Duodenal mucosa (tissue), 2 donors: ENCODE results near the gene RIT2.

ENCODE experiments used
- H3K27ac ChIP-seq: one replicate; pipeline ENCODE4 v1.7.0; 2013; ENCODE audit warnings: low read depth, low read length
- H3K27me3 ChIP-seq, 2 donors: one replicate each; pipeline ENCODE4 v1.7.0; 2013; ENCODE audit warnings: low read length in 2 of 2, control low read depth in 1 of 2; ENCODE audit not compliant: insufficient read depth in 2 of 2, control insufficient read depth in 1 of 2
- H3K36me3 ChIP-seq, 2 donors: one replicate each; pipeline ENCODE4 v1.7.0; 2013; ENCODE audit warnings: low read length in 2 of 2, control low read depth in 1 of 2; ENCODE audit not compliant: insufficient read depth in 2 of 2, control insufficient read depth in 1 of 2
- H3K4me1 ChIP-seq, 2 donors: one replicate each; pipeline ENCODE4 v1.7.0; 2013; ENCODE audit warnings: low read length in 2 of 2, control low read depth in 1 of 2; ENCODE audit not compliant: insufficient read depth in 2 of 2, control insufficient read depth in 1 of 2
- H3K4me3 ChIP-seq, 2 donors: one replicate each; pipeline ENCODE4 v1.7.0; 2013; ENCODE audit warnings: low read length in 2 of 2, low read depth in 1 of 2
- H3K9ac ChIP-seq, 2 donors: one replicate each; pipeline ENCODE4 v1.7.0; 2013; ENCODE audit warnings: low read length in 2 of 2, low read depth in 1 of 2
- H3K9me3 ChIP-seq, 2 donors: one replicate each; pipeline ENCODE4 v1.7.0; 2013; ENCODE audit warnings: low read length in 2 of 2, control low read depth in 1 of 2; ENCODE audit not compliant: control insufficient read depth in 1 of 2

RIT2 gene

DNA sequence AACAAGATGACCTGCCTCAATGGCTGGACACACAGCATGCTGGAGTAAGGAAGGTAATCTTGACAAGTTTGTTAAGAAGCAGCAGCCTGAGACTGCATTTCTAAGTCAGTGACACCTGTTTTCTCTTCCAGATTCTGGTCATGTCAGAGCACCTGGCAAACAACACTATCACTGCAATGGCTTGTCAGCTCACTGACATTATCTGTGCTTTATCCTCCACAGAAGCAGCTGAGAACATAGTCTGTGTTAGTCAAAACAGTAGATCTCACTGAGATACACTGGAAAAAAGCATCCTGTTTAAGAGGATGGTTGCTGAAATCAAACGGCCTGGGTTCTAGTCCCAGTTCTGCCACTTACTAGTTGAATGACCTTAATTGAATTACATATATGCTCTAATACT is 355.2 kb downstream of the RIT2 start:
- H3K27me3 ChIP-seq: no peaks in the 10 kb centered on the region
- no peak overlapping the region for H3K4me3 ChIP-seq
- no peak overlapping the region for H3K27ac ChIP-seq
- H3K4me1 ChIP-seq: no peaks in the 10 kb centered on the region
- no peaks in the 10 kb centered on the region for H3K9me3 ChIP-seq
- no peaks in the 10 kb centered on the region for H3K36me3 ChIP-seq
- no peak overlapping the region for H3K9ac ChIP-seq

DNA sequence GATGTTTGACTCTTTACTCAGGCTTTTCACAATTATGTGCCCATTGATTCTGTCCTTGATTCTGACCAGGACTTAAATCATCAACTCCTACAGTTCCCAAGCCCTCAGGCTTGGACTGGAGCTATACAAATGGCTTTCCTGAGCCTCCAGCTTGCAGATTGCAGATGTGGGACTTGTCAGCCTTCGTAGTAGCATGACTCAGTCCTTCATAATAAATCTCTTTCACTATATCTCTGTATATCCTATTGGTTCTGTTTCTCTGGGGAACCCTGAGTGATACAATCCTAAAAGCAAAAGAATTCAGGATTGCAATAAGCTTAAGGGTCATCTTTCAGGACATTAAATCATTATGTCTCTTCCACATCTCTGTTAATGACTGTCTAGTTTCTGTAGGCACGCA is 356.6 kb downstream of the RIT2 start:
- Histone ChIP-seq H3K27me3 (no peaks in the 10 kb centered on the region), H3K9me3 (no peaks in the 10 kb centered on the region), H3K27ac (no peak overlapping the region), H3K36me3 (no peaks in the 10 kb centered on the region), H3K9ac (no peak overlapping the region), H3K4me3 (no peak overlapping the region), H3K4me1 (no peaks in the 10 kb centered on the region)

DNA sequence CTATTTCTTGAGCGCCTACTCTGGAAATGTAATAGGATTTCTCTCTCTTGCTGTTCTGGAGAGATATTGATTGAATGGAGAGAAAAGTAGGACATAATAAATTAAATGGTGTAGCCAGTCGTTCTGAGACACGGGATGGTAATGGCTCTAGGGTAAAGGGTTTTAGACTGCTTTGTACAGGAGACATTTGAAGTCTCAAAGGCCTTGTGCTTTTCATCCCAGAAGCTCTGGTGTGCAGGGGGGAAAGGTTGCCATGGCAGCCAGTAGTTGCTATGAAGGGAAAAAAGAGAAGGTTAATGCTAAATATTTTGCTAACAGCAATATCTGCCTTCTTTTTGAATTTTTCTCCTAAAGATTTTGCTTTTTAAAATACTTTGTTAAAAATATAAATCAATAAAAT is 359.3 kb downstream of the RIT2 start:
- Histone ChIP-seq H3K9me3 (no peaks in the 10 kb centered on the region), H3K36me3 (no peaks in the 10 kb centered on the region), H3K27ac (no peak overlapping the region), H3K9ac (no peak overlapping the region), H3K4me3 (no peak overlapping the region), H3K27me3 (no peaks in the 10 kb centered on the region), H3K4me1 (no peaks in the 10 kb centered on the region)

DNA sequence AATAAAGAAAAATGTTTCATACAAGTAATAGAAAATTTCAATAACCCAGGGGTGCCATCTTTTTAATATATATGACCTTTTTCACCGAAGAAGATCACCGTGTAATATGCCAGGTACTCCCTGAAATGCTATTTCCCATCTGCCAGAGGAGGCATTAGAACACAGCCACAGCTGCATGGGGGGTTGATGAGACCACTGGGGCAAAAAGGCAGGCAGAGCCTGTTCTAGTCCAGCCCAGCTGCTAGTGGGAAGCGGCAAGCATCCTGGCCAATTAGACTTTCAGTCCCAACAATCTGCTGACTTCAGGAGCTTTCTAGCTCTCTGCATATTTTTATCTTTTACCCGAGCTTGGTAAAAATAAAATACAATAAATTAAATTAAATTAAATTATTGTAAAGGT is 362.6 kb downstream of the RIT2 start:
- Histone ChIP-seq H3K9me3 (no peaks in the 10 kb centered on the region), H3K4me1 (no peaks in the 10 kb centered on the region), H3K4me3 (no peak overlapping the region), H3K27me3 (no peaks in the 10 kb centered on the region), H3K36me3 (no peaks in the 10 kb centered on the region), H3K27ac (no peak overlapping the region), H3K9ac (no peak overlapping the region)

- Histone ChIP-seq H3K27me3 (no peaks in the 10 kb centered on the region), H3K36me3 (no peaks in the 10 kb centered on the region), H3K9me3 (no peaks in the 10 kb centered on the region), H3K27ac (no peak overlapping the region), H3K4me1 (no peaks in the 10 kb centered on the region), H3K4me3 (no peak overlapping the region), H3K9ac (no peak overlapping the region)
Observed at GRCh38 chr18:42746794-42747193, 368.7 kb downstream of the RIT2 start.

GRCh38 chr18:42745931-42746330 is 369.6 kb downstream of the RIT2 start:
- Histone ChIP-seq H3K36me3 (no peaks in the 10 kb centered on the region), H3K27me3 (no peaks in the 10 kb centered on the region), H3K9ac (no peak overlapping the region), H3K27ac (no peak overlapping the region), H3K4me3 (no peak overlapping the region), H3K4me1 (no peaks in the 10 kb centered on the region), H3K9me3 (no peaks in the 10 kb centered on the region)

DNA sequence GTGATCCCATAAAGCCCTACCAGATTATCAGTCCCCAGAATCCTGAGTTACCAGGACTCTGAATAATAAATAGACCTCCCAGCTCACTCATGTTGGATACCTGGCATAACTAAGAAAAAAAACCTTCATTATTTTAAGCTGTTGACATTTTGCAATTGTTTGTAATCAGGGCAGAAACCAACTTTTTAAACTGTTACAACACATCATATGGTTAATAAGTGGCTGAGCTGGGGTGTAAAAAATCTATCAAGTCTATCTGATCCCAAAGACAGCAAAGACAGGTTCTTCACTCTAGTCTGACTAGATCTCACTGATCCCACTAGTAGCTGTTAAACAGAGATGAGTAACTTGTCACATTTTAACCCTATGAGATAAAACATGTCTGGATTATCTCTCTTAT is 370.3 kb downstream of the RIT2 start:
- H3K36me3 ChIP-seq: no peaks in the 10 kb centered on the region
- H3K9ac ChIP-seq: no peak overlapping the region
- H3K9me3 ChIP-seq: no peaks in the 10 kb centered on the region
- H3K4me3 ChIP-seq: no peak overlapping the region
- no peaks in the 10 kb centered on the region for H3K4me1 ChIP-seq
- H3K27ac ChIP-seq: no peak overlapping the region
- no peaks in the 10 kb centered on the region for H3K27me3 ChIP-seq

GRCh38 chr18:42743373-42744138 is 371.9 kb downstream of the RIT2 start:
- Histone ChIP-seq H3K36me3 (no peaks in the 10 kb centered on the region), H3K9me3 (no peaks in the 10 kb centered on the region), H3K9ac (no peak overlapping the region), H3K27ac (no peak overlapping the region), H3K4me1 (no peaks in the 10 kb centered on the region), H3K4me3 (no peak overlapping the region), H3K27me3 (no peaks in the 10 kb centered on the region)

DNA sequence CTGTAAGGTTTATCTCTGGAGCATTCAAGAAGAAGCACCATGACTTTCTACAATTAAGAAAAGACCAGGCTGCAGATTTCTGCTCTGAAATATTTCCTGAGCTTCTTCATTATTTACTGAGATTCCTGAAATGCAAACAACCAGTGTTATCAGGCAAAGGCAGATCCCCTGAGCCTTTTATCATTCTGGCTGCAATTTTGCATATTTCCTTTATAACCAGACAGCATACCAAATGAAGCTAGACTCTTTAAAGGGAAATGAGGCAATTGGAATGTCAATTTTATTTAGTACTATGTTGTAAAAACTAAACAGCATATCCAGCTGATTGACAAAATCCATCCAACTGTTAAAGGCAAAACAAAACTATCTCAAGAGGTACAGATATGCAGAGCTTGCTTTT is 372.5 kb downstream of the RIT2 start:
- H3K36me3 ChIP-seq: no peaks in the 10 kb centered on the region
- no peak overlapping the region for H3K27ac ChIP-seq
- H3K4me1 ChIP-seq: no peaks in the 10 kb centered on the region
- no peaks in the 10 kb centered on the region for H3K9me3 ChIP-seq
- no peak overlapping the region for H3K4me3 ChIP-seq
- no peak overlapping the region for H3K9ac ChIP-seq
- H3K27me3 ChIP-seq: no peaks in the 10 kb centered on the region

GRCh38 chr18:42742474-42742873 is 373.0 kb downstream of the RIT2 start:
- H3K9me3 ChIP-seq: no peaks in the 10 kb centered on the region
- no peaks in the 10 kb centered on the region for H3K4me1 ChIP-seq
- no peaks in the 10 kb centered on the region for H3K36me3 ChIP-seq
- H3K27me3 ChIP-seq: no peaks in the 10 kb centered on the region
- no peak overlapping the region for H3K9ac ChIP-seq
- H3K27ac ChIP-seq: no peak overlapping the region
- H3K4me3 ChIP-seq: no peak overlapping the region
